ENCODE results near the gene GRM1.

- TF ChIP-seq CTCF (IDR thresholded peaks at IDR 0.05) (no peak), POLR2A (IDR thresholded peaks at IDR 0.05) (no peak)
These were observed 83.1 kb downstream of the GRM1 start for GRCh38 chr6:146111881-146112450.
